ENCODE data around the gene CFP.

DNA sequence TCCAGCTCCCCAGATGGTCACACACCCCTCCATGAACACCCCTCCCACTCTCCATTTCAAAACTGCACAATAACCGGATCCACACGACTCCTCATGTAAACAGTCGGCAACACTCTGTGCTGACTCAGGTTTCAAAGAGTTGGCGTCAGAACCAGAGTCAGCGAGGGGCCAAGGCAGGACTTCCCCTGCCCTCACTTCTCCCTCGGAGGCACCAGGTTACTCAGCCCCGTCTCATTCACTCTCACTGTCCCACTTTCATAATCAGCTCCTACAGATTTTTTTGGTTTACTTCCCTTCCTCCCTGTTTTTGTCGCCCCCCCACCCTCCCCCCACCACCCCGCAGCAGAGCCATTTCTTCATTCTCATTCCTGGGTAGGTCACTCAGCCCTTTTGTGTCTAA lies 50.2 kb downstream of the CFP start:
- TF ChIP-seq CBX5 (CRISPR knock-in tag; IDR thresholded peaks at IDR 0.05; ENCODE audit: borderline replicate concordance) (no peak), ZNF768 (CRISPR knock-in tag; IDR thresholded peaks at IDR 0.05) (no peak), ZSCAN29 (CRISPR knock-in tag; conservative IDR thresholded peaks at IDR 0.05) (no peak)
- TF ChIP-seq, protein P1, sequence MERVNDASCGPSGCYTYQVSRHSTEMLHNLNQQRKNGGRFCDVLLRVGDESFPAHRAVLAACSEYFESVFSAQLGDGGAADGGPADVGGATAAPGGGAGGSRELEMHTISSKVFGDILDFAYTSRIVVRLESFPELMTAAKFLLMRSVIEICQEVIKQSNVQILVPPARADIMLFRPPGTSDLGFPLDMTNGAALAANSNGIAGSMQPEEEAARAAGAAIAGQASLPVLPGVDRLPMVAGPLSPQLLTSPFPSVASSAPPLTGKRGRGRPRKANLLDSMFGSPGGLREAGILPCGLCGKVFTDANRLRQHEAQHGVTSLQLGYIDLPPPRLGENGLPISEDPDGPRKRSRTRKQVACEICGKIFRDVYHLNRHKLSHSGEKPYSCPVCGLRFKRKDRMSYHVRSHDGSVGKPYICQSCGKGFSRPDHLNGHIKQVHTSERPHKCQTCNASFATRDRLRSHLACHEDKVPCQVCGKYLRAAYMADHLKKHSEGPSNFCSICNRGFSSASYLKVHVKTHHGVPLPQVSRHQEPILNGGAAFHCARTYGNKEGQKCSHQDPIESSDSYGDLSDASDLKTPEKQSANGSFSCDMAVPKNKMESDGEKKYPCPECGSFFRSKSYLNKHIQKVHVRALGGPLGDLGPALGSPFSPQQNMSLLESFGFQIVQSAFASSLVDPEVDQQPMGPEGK (CRISPR knock-in tag; IDR thresholded peaks at IDR 0.05), result no peak

Measured in HepG2 (cell line).